NCI-H187 (cell line): ENCODE data around the gene DLGAP1.
"Not testable (repeated sequence)": the region's sequence is repeated elsewhere in the genome, so short reads cannot be mapped to it uniquely, and the experiment has no call there.

Source experiments
- DNase-seq, 2 experiments: peaks; one replicate each; lab custom pipeline; 2025; lab: John Stamatoyannopoulos, UW

DLGAP1 gene

GRCh38 chr18:3720818-3721545 lies 734.1 kb downstream of the DLGAP1 start:
- no peak for DNase-seq

- no peak for DNase-seq
Observed at GRCh38 chr18:3720159-3720558, 734.9 kb downstream of the DLGAP1 start.

- DNase-seq, result no peak
Observed at GRCh38 chr18:3717376-3718025, 737.6 kb downstream of the DLGAP1 start.

- no peak for DNase-seq
Observed at GRCh38 chr18:3716116-3716660, 738.9 kb downstream of the DLGAP1 start.

GRCh38 chr18:3715231-3716080 lies 739.7 kb downstream of the DLGAP1 start:
- peak; percentile 83 to 97 for DNase-seq

GRCh38 chr18:3713708-3714107 lies 741.4 kb downstream of the DLGAP1 start:
- DNase-seq, result no peak

- DNase-seq, result no peak
Observed at GRCh38 chr18:3713166-3713565, 741.9 kb downstream of the DLGAP1 start.

GRCh38 chr18:3712491-3712890 lies 742.6 kb downstream of the DLGAP1 start:
- DNase-seq, result no peak

- DNase-seq, result no peak
Observed at GRCh38 chr18:3710712-3711301, 744.3 kb downstream of the DLGAP1 start.

GRCh38 chr18:3709205-3709604 lies 745.9 kb downstream of the DLGAP1 start:
- DNase-seq, result no peak

- no peak for DNase-seq
Observed at GRCh38 chr18:3706279-3707097, 748.6 kb downstream of the DLGAP1 start.

- no peak for DNase-seq
Observed at GRCh38 chr18:3704556-3705344, 750.4 kb downstream of the DLGAP1 start.

GRCh38 chr18:3703732-3704176 lies 751.4 kb downstream of the DLGAP1 start:
- DNase-seq, result peak in 1 of 2 experiments; percentile 44

- not testable (repeated sequence) for DNase-seq
Observed at GRCh38 chr18:3699707-3700567, 755.2 kb downstream of the DLGAP1 start.

- not testable (repeated sequence) for DNase-seq
Observed at GRCh38 chr18:3694030-3694778, 760.9 kb downstream of the DLGAP1 start.

GRCh38 chr18:3693410-3693809 lies 761.7 kb downstream of the DLGAP1 start:
- DNase-seq, result no peak

GRCh38 chr18:3692691-3693090 lies 762.4 kb downstream of the DLGAP1 start:
- DNase-seq, result no peak

- DNase-seq, result peak; percentile 67 to 87
Observed at GRCh38 chr18:3692113-3692621, 762.9 kb downstream of the DLGAP1 start.
